ENCODE measurements around the gene CHD3. TPM values are rescaled to one million over a fixed set of nuclear protein-coding genes. Genes with fewer than 3 reads are reported as not detected.

The CHD3 gene
- total RNA-seq: 100 to 1,000 TPM in 1 of 2 donors, 10 to 100 TPM in 1; 80.6 to 171 TPM

- TF ChIP-seq CTCF (IDR thresholded peaks at IDR 0.05): no peak
- H3K27ac ChIP-seq: peak within 1 kb of the TSS; percentile 80 to 91
- no peaks in the 10 kb centered on the region for H3K27me3 ChIP-seq (replicated peaks; ENCODE audit: insufficient read depth)
- H3K4me3 ChIP-seq: peak within 1 kb of the TSS; percentile 94
- peaks cover 28 to 44% of the 10 kb centered on the region in 2 donors for H3K4me1 ChIP-seq (ENCODE audit: control insufficient read depth in 1 of 2, low read depth in 2 of 2)
- peaks cover 15% of the 10 kb centered on the region for H3K36me3 ChIP-seq
- DNase-seq (ENCODE audit: low spot score): no peak
- ATAC-seq (ENCODE audit: insufficient number of reproducible peaks, low FRiP score, low read depth): no peak
- H3K9me3 ChIP-seq: no peaks in the 10 kb centered on the region
Measured at GRCh38 chr17:7888184-7888920, at the start of gene CHD3. Gene CHD3, plus strand, starts transcription at chr17:7888789. Its CDS starts 212 bp downstream, at chr17:7889001.

GRCh38 chr17:7839190-7839875 lies 49.3 kb upstream of the CHD3 start:
- peaks cover 21 to 35% of the 10 kb centered on the region in 2 donors for H3K4me1 ChIP-seq (ENCODE audit: control insufficient read depth in 1 of 2, low read depth in 2 of 2)

GRCh38 chr17:7839876-7840261 lies 48.7 kb upstream of the CHD3 start:
- no peak for ATAC-seq (ENCODE audit: insufficient number of reproducible peaks, low FRiP score, low read depth)
- H3K4me3 ChIP-seq: no peak overlapping the region
- TF ChIP-seq CTCF (IDR thresholded peaks at IDR 0.05): no peak
- no peak for DNase-seq (ENCODE audit: low spot score)
- H3K9me3 ChIP-seq: no peaks in the 10 kb centered on the region
- H3K4me1 ChIP-seq (ENCODE audit: control insufficient read depth in 1 of 2, low read depth in 2 of 2): peaks cover 21 to 35% of the 10 kb centered on the region in 2 donors
- no peaks in the 10 kb centered on the region for H3K27me3 ChIP-seq (replicated peaks; ENCODE audit: insufficient read depth)
- H3K27ac ChIP-seq: no peak overlapping the region
- no peaks in the 10 kb centered on the region for H3K36me3 ChIP-seq

More at GRCh38 chr17:7839190-7839875, 49.3 kb upstream of the CHD3 start:
- Histone ChIP-seq H3K9me3 (no peaks in the 10 kb centered on the region), H3K4me3 (no peak overlapping the region), H3K36me3 (no peaks in the 10 kb centered on the region), H3K27ac (no peak overlapping the region), H3K27me3 (replicated peaks; ENCODE audit: insufficient read depth) (no peaks in the 10 kb centered on the region)
- no peak for DNase-seq (ENCODE audit: low spot score)
- TF ChIP-seq CTCF (IDR thresholded peaks at IDR 0.05): no peak
- ATAC-seq (ENCODE audit: insufficient number of reproducible peaks, low FRiP score, low read depth): no peak

GRCh38 chr17:7840441-7840840 lies 48.1 kb upstream of the CHD3 start:
- no peak for TF ChIP-seq CTCF (IDR thresholded peaks at IDR 0.05)
- peak overlapping the region; percentile 98 to 99 for H3K27ac ChIP-seq
- ATAC-seq (ENCODE audit: insufficient number of reproducible peaks, low FRiP score, low read depth): no peak
- H3K4me3 ChIP-seq: no peak overlapping the region
- H3K27me3 ChIP-seq (replicated peaks; ENCODE audit: insufficient read depth): no peaks in the 10 kb centered on the region
- no peak for DNase-seq (ENCODE audit: low spot score)
- no peaks in the 10 kb centered on the region for H3K36me3 ChIP-seq
- H3K4me1 ChIP-seq (ENCODE audit: control insufficient read depth in 1 of 2, low read depth in 2 of 2): peaks cover 25 to 41% of the 10 kb centered on the region in 2 donors
- H3K9me3 ChIP-seq: no peaks in the 10 kb centered on the region

- DNase-seq (ENCODE audit: low spot score) (no peak), ATAC-seq (ENCODE audit: insufficient number of reproducible peaks, low FRiP score, low read depth) (no peak)
- Histone ChIP-seq H3K27ac (peak overlapping the region; percentile 98 to 99), H3K9me3 (no peaks in the 10 kb centered on the region), H3K4me1 (ENCODE audit: control insufficient read depth in 1 of 2, low read depth in 2 of 2) (peaks cover 28 to 44% of the 10 kb centered on the region in 2 donors), H3K4me3 (peak overlapping the region; percentile 86), H3K36me3 (no peaks in the 10 kb centered on the region), H3K27me3 (replicated peaks; ENCODE audit: insufficient read depth) (no peaks in the 10 kb centered on the region)
- TF ChIP-seq CTCF (IDR thresholded peaks at IDR 0.05): no peak
Measured at GRCh38 chr17:7840875-7841274, 47.7 kb upstream of the CHD3 start.
